Sigmoid colon (tissue), 7 donors: ENCODE data around the gene SOCS6. TPM values are rescaled to one million over a fixed set of nuclear protein-coding genes. Genes with fewer than 3 reads are reported as not detected.

Experiments
- DNase-seq: peaks from one replicate; pipeline ENCODE4 v3.0.0-alpha.2; 2019
- H3K27ac ChIP-seq, 4 donors: fragments of 200-600 bp; sonication (generic); one replicate each; pipeline ENCODE4 v1.5.1; 2016 to 2019; ENCODE audit warnings: mild to moderate bottlenecking in 1 of 4
- H3K27me3 ChIP-seq, 3 donors: fragments of 200-600 bp; sonication (generic); one replicate each; pipeline ENCODE4 v1.5.1; 2019; ENCODE audit warnings: mild to moderate bottlenecking in 1 of 3
- H3K36me3 ChIP-seq, 4 donors: fragments of 200-600 bp; sonication (generic); one replicate each; pipeline ENCODE4 v1.5.1; 2016 to 2019
- H3K4me1 ChIP-seq, 4 donors: fragments of 200-600 bp; sonication (generic); one replicate each; pipeline ENCODE4 v1.5.1; 2017 to 2019
- H3K4me3 ChIP-seq, 4 donors: fragments of 200-600 bp; sonication (generic); one replicate each; pipeline ENCODE4 v1.5.1; 2017 to 2019; ENCODE audit warnings: mild to moderate bottlenecking in 2 of 4, moderate library complexity in 1 of 4
- H3K9me3 ChIP-seq, 4 donors: fragments of 200-600 bp in 3 of 4; sonication (generic) in 3 of 4; one replicate each; pipeline versions ENCODE4 v1.5.1 to v1.6.1; 2013 to 2019
- EP300 ChIP-seq, 4 donors: sonication (generic); formaldehyde crosslinking; IDR thresholded peaks; one replicate each; pipeline ENCODE4 v1.6.1; 2017; ENCODE audit warnings: antibody characterized with exemption in 4 of 4
- POLR2A ChIP-seq, 2 donors: fragments of 450-650 bp; IDR thresholded peaks; one replicate each; pipeline ENCODE4 v1.6.1; 2016; ENCODE audit warnings: antibody characterized with exemption in 2 of 2, mild to moderate bottlenecking in 2 of 2, moderate library complexity in 2 of 2
- POLR2AphosphoS5 ChIP-seq, 4 donors: sonication (generic); formaldehyde crosslinking; IDR thresholded peaks; one replicate each; pipeline ENCODE4 v1.6.1; 2017; ENCODE audit warnings: antibody characterized with exemption in 4 of 4
- WGBS, 2 donors: extraction: QIAGEN DNeasy Blood & Tissue Kit; methylation state at CpG; one replicate each; pipeline ENCODE4 v1.1.7; 2013; 5-methylcytosine and 5-hydroxymethylcytosine counted together
- intact Hi-C: fragments of 100-400 bp; cut with DNase I; formaldehyde crosslinking; loops from one replicate; pipeline ENCODE4 v1.15.1; 2023
- polyA plus RNA-seq, 3 donors: library from polyadenylated mRNA; stranded (reverse); fragments of 200-250 nt; gene quantifications; one replicate each; pipeline ENCODE4 v1.2.3, GENCODE V29; 2013
- total RNA-seq, 4 donors: library from RNA; depleted of rRNA; stranded (reverse); fragments of >200 nt; gene quantifications; one replicate each; pipeline ENCODE4 v1.1.0, GENCODE V29; 2016
- TF ChIP-seq, protein P1 (sequence below), 4 experiments: fragments of 450-650 bp in 3 of 4; fragments of 200-600 bp in 1 of 4; IDR thresholded peaks; one replicate each; pipeline ENCODE4 v1.5.1; 2016 to 2019; ENCODE audit warnings: antibody characterized with exemption in 4 of 4, mild to moderate bottlenecking in 3 of 4, moderate library complexity in 2 of 4
- donor health status: healthy with polysubstance abuse.
- donor health status: Bipolar disorder and iron deficiency.
- donor health status: healthy.

The SOCS6 gene
- total and polyA plus RNA-seq, 7 donors = 11.4 to 23.9 (median 18.5) TPM

DNA sequence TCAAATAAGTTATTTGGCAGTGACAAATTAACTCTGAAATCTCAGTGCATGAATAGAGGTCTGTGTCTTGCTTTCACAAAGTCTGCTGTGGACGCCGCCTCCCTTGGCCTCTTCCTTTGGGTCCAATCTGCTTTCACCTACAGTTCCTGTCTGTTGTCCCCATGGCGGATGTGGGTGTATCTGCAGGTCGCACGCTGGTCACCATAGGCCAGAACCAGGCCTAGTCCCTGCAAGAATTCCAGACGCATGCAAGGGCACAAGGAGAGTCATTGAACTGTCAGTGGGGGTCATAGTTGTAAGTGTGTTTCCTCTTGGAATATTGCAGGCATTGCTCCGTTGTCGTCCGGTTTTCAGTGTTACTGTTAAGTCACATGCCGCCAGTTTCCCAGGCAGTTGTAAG, 7.4 kb downstream of the SOCS6 start:
- no peaks in the 10 kb centered on the region for H3K9me3 ChIP-seq
- no peak overlapping the region for H3K4me3 ChIP-seq
- H3K27me3 ChIP-seq = no peaks in the 10 kb centered on the region
- no peak for DNase-seq
- WGBS, 2 donors = 81 to 86% methylated on average over 10 of the region's 10 CpGs
- TF ChIP-seq, protein P1, sequence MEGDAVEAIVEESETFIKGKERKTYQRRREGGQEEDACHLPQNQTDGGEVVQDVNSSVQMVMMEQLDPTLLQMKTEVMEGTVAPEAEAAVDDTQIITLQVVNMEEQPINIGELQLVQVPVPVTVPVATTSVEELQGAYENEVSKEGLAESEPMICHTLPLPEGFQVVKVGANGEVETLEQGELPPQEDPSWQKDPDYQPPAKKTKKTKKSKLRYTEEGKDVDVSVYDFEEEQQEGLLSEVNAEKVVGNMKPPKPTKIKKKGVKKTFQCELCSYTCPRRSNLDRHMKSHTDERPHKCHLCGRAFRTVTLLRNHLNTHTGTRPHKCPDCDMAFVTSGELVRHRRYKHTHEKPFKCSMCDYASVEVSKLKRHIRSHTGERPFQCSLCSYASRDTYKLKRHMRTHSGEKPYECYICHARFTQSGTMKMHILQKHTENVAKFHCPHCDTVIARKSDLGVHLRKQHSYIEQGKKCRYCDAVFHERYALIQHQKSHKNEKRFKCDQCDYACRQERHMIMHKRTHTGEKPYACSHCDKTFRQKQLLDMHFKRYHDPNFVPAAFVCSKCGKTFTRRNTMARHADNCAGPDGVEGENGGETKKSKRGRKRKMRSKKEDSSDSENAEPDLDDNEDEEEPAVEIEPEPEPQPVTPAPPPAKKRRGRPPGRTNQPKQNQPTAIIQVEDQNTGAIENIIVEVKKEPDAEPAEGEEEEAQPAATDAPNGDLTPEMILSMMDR (IDR thresholded peaks at IDR 0.05) = no peak
- TF ChIP-seq EP300 (IDR thresholded peaks at IDR 0.05) (no peak), POLR2AphosphoS5 (IDR thresholded peaks at IDR 0.05) (no peak), POLR2A (IDR thresholded peaks at IDR 0.05) (no peak)
- intact Hi-C loops = no loop called here
- H3K36me3 ChIP-seq = no peaks in the 10 kb centered on the region
- no peak overlapping the region for H3K27ac ChIP-seq
- peaks cover 0 to 87% (median 62%) of the 10 kb centered on the region in 4 donors for H3K4me1 ChIP-seq

DNA sequence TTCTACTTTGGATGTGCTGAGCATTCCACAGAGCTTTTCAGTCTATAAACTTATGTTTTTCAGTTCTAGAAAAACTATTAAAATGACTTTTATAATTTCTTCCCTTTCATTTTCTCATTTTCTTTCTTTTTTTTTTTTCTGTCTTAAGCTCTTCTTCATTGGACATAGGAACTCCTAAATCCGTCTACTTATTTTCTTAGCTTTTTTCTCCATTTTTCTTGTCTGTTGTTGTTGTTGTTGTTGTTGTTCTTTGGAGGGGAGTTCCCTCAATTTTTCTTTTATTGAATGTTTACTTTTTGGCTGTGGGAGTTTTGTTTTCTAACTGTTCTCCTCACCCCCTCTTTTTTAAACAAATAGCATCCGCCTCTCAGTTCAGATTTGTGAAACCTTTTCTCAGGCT, 7.9 kb downstream of the SOCS6 start:
- H3K4me1 ChIP-seq = peaks cover 0 to 87% (median 62%) of the 10 kb centered on the region in 4 donors
- H3K9me3 ChIP-seq = no peaks in the 10 kb centered on the region
- DNase-seq = no peak
- H3K36me3 ChIP-seq = no peaks in the 10 kb centered on the region
- H3K4me3 ChIP-seq = no peak overlapping the region
- H3K27ac ChIP-seq = no peak overlapping the region
- TF ChIP-seq POLR2A (IDR thresholded peaks at IDR 0.05) (no peak), POLR2AphosphoS5 (IDR thresholded peaks at IDR 0.05) (no peak), EP300 (IDR thresholded peaks at IDR 0.05) (no peak)
- TF ChIP-seq, protein P1 (IDR thresholded peaks at IDR 0.05) = no peak
- WGBS, 2 donors = 83 to 89% methylated on average over 2 of the region's 2 CpGs
- no peaks in the 10 kb centered on the region for H3K27me3 ChIP-seq
- intact Hi-C loops = no loop called here

DNA sequence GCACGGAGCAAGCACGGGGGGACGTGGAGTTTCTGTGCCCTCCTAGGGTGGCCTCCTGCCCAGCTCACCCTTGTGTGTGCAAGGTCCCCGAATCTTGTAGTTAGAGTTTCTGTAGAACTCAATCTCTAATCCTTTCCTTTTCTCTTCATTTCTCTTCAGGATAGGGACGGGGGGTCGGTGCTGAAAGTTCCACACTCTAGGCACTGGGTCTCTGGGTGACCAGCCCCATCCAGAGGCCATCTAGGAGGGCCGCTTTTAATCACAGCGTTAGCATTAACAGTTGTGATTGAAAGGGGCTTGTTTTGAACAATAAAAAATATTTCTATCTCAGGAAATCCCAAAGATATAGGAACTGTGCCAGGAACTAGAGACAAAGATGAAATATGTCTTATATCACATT, 10.5 kb downstream of the SOCS6 start:
- Histone ChIP-seq H3K36me3 (no peaks in the 10 kb centered on the region), H3K4me3 (no peak overlapping the region), H3K9me3 (no peaks in the 10 kb centered on the region), H3K27me3 (no peaks in the 10 kb centered on the region), H3K27ac (no peak overlapping the region), H3K4me1 (peaks cover 0 to 84% (median 58%) of the 10 kb centered on the region in 4 donors)
- 80 to 82% methylated on average over 8 of the region's 8 CpGs for WGBS, 2 donors
- no peak for TF ChIP-seq EP300 (IDR thresholded peaks at IDR 0.05)
- no peak for TF ChIP-seq POLR2A (IDR thresholded peaks at IDR 0.05)
- TF ChIP-seq, protein P1 (IDR thresholded peaks at IDR 0.05) = no peak
- intact Hi-C loops = no loop called here
- DNase-seq = no peak

DNA sequence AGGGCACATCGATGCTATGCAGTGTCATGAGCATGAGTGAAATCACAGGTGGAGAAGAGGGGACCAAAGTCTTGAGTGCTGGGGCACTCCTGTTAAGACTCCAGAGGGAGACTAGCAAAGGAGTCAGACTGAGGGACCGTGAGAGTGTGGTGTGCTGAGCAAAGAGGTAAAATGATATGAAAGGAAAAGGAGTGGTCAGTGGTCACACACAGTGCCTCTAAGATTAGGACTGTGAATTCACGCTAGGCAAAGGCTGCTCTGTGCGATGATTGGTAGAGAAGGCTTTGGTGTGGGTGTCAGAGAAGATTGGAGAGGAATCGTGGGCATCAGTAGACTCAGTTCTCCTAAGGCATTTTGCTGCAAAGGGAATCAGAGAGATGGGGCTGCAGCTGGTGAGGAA, 12.8 kb downstream of the SOCS6 start:
- intact Hi-C loops = no loop called here
- H3K27ac ChIP-seq = no peak overlapping the region
- TF ChIP-seq EP300 (IDR thresholded peaks at IDR 0.05) (no peak), POLR2A (IDR thresholded peaks at IDR 0.05) (no peak), POLR2AphosphoS5 (IDR thresholded peaks at IDR 0.05) (no peak)
- TF ChIP-seq, protein P1 (IDR thresholded peaks at IDR 0.05) = no peak
- H3K9me3 ChIP-seq = no peaks in the 10 kb centered on the region
- H3K4me3 ChIP-seq = no peak overlapping the region
- DNase-seq = no peak
- WGBS, 2 donors = 93 to 94% methylated on average over 5 of the region's 5 CpGs
- no peaks in the 10 kb centered on the region for H3K36me3 ChIP-seq
- peaks cover 0 to 66% (median 49%) of the 10 kb centered on the region in 4 donors for H3K4me1 ChIP-seq
- H3K27me3 ChIP-seq = no peaks in the 10 kb centered on the region
